ENCODE measurements around the gene OGFR.

GRCh38 chr20:62792940-62793756 lies 11.5 kb upstream of the OGFR start:
- TF ChIP-seq EZH2 (IDR thresholded peaks at IDR 0.05; ENCODE audit: borderline replicate concordance, low read depth, low read length, poor library complexity, severe bottlenecking) (no peak), CTCF (conservative IDR thresholded peaks at IDR 0.05; ENCODE audit: low read depth, low read length) (no peak)
